ENCODE measurements around the gene PTPRN2. TPM values are rescaled to one million over a fixed set of nuclear protein-coding genes. Genes with fewer than 3 reads are reported as not detected.

Gene PTPRN2
- total RNA-seq, 1 experiment from 2014 or later: 1.7 TPM

- Histone ChIP-seq H4K20me1 (ENCODE audit: insufficient read depth, low read depth, low read length) (no peaks in the 10 kb centered on the region), H3K9me3 (ENCODE audit: low read length) (peaks cover 11% of the 10 kb centered on the region), H3K79me2 (ENCODE audit: low read length) (no peaks in the 10 kb centered on the region), H3K4me3 (ENCODE audit: low read length) (no peak overlapping the region), H3K9me2 (replicated peaks; ENCODE audit: insufficient read depth, low read length) (no peaks in the 10 kb centered on the region), H2AFZ (ENCODE audit: low read length) (no peak overlapping the region), H3K36me3 (ENCODE audit: insufficient read depth, low read length) (no peaks in the 10 kb centered on the region), H3K4me1 (ENCODE audit: low read length) (no peaks in the 10 kb centered on the region), H3K27me3 (ENCODE audit: low read length) (no peaks in the 10 kb centered on the region), H3K9ac (ENCODE audit: low read length) (no peak overlapping the region), H3K4me2 (ENCODE audit: low read depth, low read length, poor library complexity, severe bottlenecking) (no peak overlapping the region), H3K27ac (ENCODE audit: low read length) (no peak overlapping the region)
- DNase-seq: no peak
Measured at GRCh38 chr7:158121441-158122045, 466.1 kb downstream of the PTPRN2 start.

- DNase-seq: no peak
- H3K27ac ChIP-seq (ENCODE audit: low read length): no peak overlapping the region
- H2AFZ ChIP-seq (ENCODE audit: low read length): no peak overlapping the region
- H3K9ac ChIP-seq (ENCODE audit: low read length): no peak overlapping the region
- no peaks in the 10 kb centered on the region for H3K79me2 ChIP-seq (ENCODE audit: low read length)
- H3K4me2 ChIP-seq (ENCODE audit: low read depth, low read length, poor library complexity, severe bottlenecking): no peak overlapping the region
- H3K36me3 ChIP-seq (ENCODE audit: insufficient read depth, low read length): no peaks in the 10 kb centered on the region
- no peaks in the 10 kb centered on the region for H4K20me1 ChIP-seq (ENCODE audit: insufficient read depth, low read depth, low read length)
- no peaks in the 10 kb centered on the region for H3K27me3 ChIP-seq (ENCODE audit: low read length)
- no peaks in the 10 kb centered on the region for H3K9me2 ChIP-seq (replicated peaks; ENCODE audit: insufficient read depth, low read length)
- H3K4me3 ChIP-seq (ENCODE audit: low read length): no peak overlapping the region
- no peaks in the 10 kb centered on the region for H3K4me1 ChIP-seq (ENCODE audit: low read length)
- H3K9me3 ChIP-seq (ENCODE audit: low read length): peaks cover 18% of the 10 kb centered on the region
Measured at GRCh38 chr7:158120716-158121115, 466.9 kb downstream of the PTPRN2 start.

- Histone ChIP-seq H3K79me2 (ENCODE audit: low read length) (no peaks in the 10 kb centered on the region), H3K4me3 (ENCODE audit: low read length) (no peak overlapping the region), H3K27me3 (ENCODE audit: low read length) (no peaks in the 10 kb centered on the region), H3K9me3 (ENCODE audit: low read length) (peaks cover 18% of the 10 kb centered on the region), H3K27ac (ENCODE audit: low read length) (no peak overlapping the region), H3K9me2 (replicated peaks; ENCODE audit: insufficient read depth, low read length) (no peaks in the 10 kb centered on the region), H3K36me3 (ENCODE audit: insufficient read depth, low read length) (no peaks in the 10 kb centered on the region), H4K20me1 (ENCODE audit: insufficient read depth, low read depth, low read length) (no peaks in the 10 kb centered on the region), H3K4me2 (ENCODE audit: low read depth, low read length, poor library complexity, severe bottlenecking) (no peak overlapping the region), H2AFZ (ENCODE audit: low read length) (no peak overlapping the region), H3K9ac (ENCODE audit: low read length) (no peak overlapping the region), H3K4me1 (ENCODE audit: low read length) (no peaks in the 10 kb centered on the region)
- no peak for DNase-seq
Measured at GRCh38 chr7:158120316-158120715, 467.3 kb downstream of the PTPRN2 start.

DNA sequence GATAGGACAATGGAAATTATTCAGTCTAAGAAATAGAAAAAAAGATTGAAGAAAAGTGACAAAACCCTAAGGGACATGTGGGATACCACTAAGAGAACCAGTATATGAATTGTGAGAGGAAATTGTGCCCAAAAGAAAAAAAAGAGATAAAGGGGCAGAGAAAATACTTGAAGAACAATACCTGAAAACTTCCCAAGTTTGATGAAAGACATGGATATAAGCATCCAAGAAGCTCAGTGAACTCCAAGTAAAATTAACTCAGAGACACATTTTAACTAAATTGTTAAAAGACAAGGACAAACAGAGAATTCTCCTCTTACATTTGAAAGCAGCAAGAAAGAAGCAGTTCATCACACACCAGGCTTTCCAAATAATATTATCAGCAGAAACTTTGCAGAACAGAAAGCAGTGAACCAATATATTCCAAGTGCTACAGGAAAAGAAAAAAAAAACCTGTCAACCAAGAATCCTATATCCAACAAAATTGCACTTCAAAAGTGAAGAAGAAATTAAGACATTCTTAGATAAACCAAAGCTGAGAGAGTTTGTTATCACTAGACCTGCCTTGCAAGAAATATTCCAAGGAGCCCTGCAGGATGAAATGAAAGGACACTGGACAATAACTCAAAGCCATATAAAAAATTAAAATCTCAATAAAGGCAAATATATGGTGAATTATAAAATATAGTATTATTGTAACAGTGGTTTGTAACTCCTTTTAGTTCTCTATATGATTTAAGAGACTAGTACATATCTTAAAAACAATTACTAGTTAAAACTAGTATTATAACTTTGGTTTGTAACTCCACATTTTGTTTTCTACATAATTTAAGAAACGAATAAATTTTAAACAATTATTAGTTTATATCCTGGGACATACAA, 470.0 kb downstream of the PTPRN2 start:
- H3K27me3 ChIP-seq (ENCODE audit: low read length): no peaks in the 10 kb centered on the region
- H3K27ac ChIP-seq (ENCODE audit: low read length): no peak overlapping the region
- H3K4me2 ChIP-seq (ENCODE audit: low read depth, low read length, poor library complexity, severe bottlenecking): no peak overlapping the region
- no peaks in the 10 kb centered on the region for H4K20me1 ChIP-seq (ENCODE audit: insufficient read depth, low read depth, low read length)
- no peaks in the 10 kb centered on the region for H3K79me2 ChIP-seq (ENCODE audit: low read length)
- H3K4me3 ChIP-seq (ENCODE audit: low read length): no peak overlapping the region
- H3K9me3 ChIP-seq (ENCODE audit: low read length): peaks cover 14% of the 10 kb centered on the region
- no peaks in the 10 kb centered on the region for H3K36me3 ChIP-seq (ENCODE audit: insufficient read depth, low read length)
- no peaks in the 10 kb centered on the region for H3K9me2 ChIP-seq (replicated peaks; ENCODE audit: insufficient read depth, low read length)
- H2AFZ ChIP-seq (ENCODE audit: low read length): no peak overlapping the region
- no peaks in the 10 kb centered on the region for H3K4me1 ChIP-seq (ENCODE audit: low read length)
- DNase-seq: no peak
- no peak overlapping the region for H3K9ac ChIP-seq (ENCODE audit: low read length)

DNA sequence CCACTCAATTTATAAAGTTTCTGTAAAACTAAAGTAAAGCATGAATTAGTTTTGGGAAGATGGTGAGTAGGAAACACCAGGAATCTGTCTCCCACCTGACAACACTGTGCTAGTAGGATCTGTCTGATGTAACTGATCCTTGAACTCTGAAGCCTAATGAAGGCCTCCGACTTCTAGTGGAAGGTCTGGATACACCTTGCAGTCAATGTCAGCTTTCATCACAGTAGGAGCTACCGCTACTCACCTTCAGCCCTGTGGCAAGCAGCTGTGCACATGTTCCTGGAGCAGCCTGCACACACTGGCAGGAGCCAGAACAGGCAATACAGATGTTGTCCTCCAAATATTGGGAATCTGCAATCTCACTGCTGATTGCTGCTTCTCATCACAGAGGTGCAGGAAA, 471.4 kb downstream of the PTPRN2 start:
- DNase-seq: no peak
- Histone ChIP-seq H3K9me3 (ENCODE audit: low read length) (peaks cover 14% of the 10 kb centered on the region), H3K4me3 (ENCODE audit: low read length) (no peak overlapping the region), H3K4me2 (ENCODE audit: low read depth, low read length, poor library complexity, severe bottlenecking) (no peak overlapping the region), H3K36me3 (ENCODE audit: insufficient read depth, low read length) (no peaks in the 10 kb centered on the region), H3K79me2 (ENCODE audit: low read length) (no peaks in the 10 kb centered on the region), H3K27ac (ENCODE audit: low read length) (no peak overlapping the region), H4K20me1 (ENCODE audit: insufficient read depth, low read depth, low read length) (no peaks in the 10 kb centered on the region), H3K9me2 (replicated peaks; ENCODE audit: insufficient read depth, low read length) (no peaks in the 10 kb centered on the region), H2AFZ (ENCODE audit: low read length) (no peak overlapping the region), H3K9ac (ENCODE audit: low read length) (no peak overlapping the region), H3K4me1 (ENCODE audit: low read length) (no peaks in the 10 kb centered on the region), H3K27me3 (ENCODE audit: low read length) (no peaks in the 10 kb centered on the region)

- no peak overlapping the region for H3K4me3 ChIP-seq (ENCODE audit: low read length)
- H3K27me3 ChIP-seq (ENCODE audit: low read length): no peaks in the 10 kb centered on the region
- H3K36me3 ChIP-seq (ENCODE audit: insufficient read depth, low read length): no peaks in the 10 kb centered on the region
- H3K9me2 ChIP-seq (replicated peaks; ENCODE audit: insufficient read depth, low read length): no peaks in the 10 kb centered on the region
- H3K9me3 ChIP-seq (ENCODE audit: low read length): peaks cover 14% of the 10 kb centered on the region
- no peaks in the 10 kb centered on the region for H3K4me1 ChIP-seq (ENCODE audit: low read length)
- no peak overlapping the region for H3K4me2 ChIP-seq (ENCODE audit: low read depth, low read length, poor library complexity, severe bottlenecking)
- H4K20me1 ChIP-seq (ENCODE audit: insufficient read depth, low read depth, low read length): no peaks in the 10 kb centered on the region
- no peak overlapping the region for H3K9ac ChIP-seq (ENCODE audit: low read length)
- H3K27ac ChIP-seq (ENCODE audit: low read length): no peak overlapping the region
- DNase-seq: no peak
- no peak overlapping the region for H2AFZ ChIP-seq (ENCODE audit: low read length)
- no peaks in the 10 kb centered on the region for H3K79me2 ChIP-seq (ENCODE audit: low read length)
Measured at GRCh38 chr7:158114056-158114850, 473.4 kb downstream of the PTPRN2 start.

DNA sequence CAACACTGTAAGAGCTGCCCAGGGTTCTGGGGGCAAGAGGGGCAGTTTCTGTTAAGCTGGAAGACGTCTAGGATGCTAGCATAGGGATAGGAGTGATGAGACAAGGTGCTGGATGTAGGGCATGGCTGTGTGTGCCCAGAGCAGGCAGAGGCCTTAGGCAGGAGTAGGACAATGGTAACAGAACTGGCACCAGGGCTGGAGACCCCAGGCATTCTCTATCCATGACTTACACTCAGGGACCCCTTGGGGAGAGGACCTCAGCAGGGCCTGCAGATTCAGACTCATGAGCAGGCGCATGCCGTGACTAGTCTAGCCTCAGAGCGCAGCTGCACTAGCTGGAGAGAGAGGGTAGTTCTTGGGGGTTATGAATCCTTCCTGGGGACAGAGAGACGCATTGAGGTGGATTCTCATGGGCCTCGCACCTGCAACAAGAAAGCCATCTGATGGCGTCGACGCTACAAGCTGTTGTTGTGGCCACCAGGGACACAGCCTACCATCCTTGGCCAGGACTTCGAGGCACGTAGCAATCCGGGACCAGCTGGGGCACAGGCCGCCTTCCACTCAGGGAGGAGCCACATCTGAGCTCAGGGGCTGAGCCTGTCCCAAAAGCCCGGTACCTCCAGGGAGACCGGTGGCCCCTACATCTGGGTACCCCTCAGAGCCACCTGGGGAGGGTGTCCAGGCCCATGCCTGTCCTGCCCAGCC, 474.1 kb downstream of the PTPRN2 start:
- no peak overlapping the region for H3K27ac ChIP-seq (ENCODE audit: low read length)
- no peaks in the 10 kb centered on the region for H3K79me2 ChIP-seq (ENCODE audit: low read length)
- H3K4me3 ChIP-seq (ENCODE audit: low read length): no peak overlapping the region
- H3K27me3 ChIP-seq (ENCODE audit: low read length): no peaks in the 10 kb centered on the region
- no peak overlapping the region for H3K9ac ChIP-seq (ENCODE audit: low read length)
- H4K20me1 ChIP-seq (ENCODE audit: insufficient read depth, low read depth, low read length): no peaks in the 10 kb centered on the region
- H3K4me1 ChIP-seq (ENCODE audit: low read length): no peaks in the 10 kb centered on the region
- no peak for DNase-seq
- H3K36me3 ChIP-seq (ENCODE audit: insufficient read depth, low read length): no peaks in the 10 kb centered on the region
- H3K9me2 ChIP-seq (replicated peaks; ENCODE audit: insufficient read depth, low read length): no peaks in the 10 kb centered on the region
- H3K9me3 ChIP-seq (ENCODE audit: low read length): peaks cover 14% of the 10 kb centered on the region
- H3K4me2 ChIP-seq (ENCODE audit: low read depth, low read length, poor library complexity, severe bottlenecking): no peak overlapping the region
- H2AFZ ChIP-seq (ENCODE audit: low read length): no peak overlapping the region
